Mononuclear cell (primary cell): ENCODE measurements around the gene FAM171A2. TPM values are rescaled to one million over a fixed set of nuclear protein-coding genes. Genes with fewer than 3 reads are reported as not detected.
"Not testable (repeated sequence)": the region's sequence is repeated elsewhere in the genome, so short reads cannot be mapped to it uniquely, and the experiment has no call there.

Experiments
- H3K27me3 ChIP-seq: 2 replicates; pipeline ENCODE4 v1.6.0; 2011; ENCODE audit warnings: low read length, control low read depth; ENCODE audit not compliant: insufficient read depth
- H3K4me1 ChIP-seq: 2 replicates; pipeline ENCODE4 v1.5.1; 2011; ENCODE audit warnings: mild to moderate bottlenecking, low read length, control low read depth; ENCODE audit not compliant: insufficient read depth
- H3K4me3 ChIP-seq: 2 replicates; pipeline ENCODE4 v1.5.1; 2011; ENCODE audit warnings: mild to moderate bottlenecking, low read length, moderate library complexity
- H3K9me3 ChIP-seq: 2 replicates; pipeline ENCODE4 v1.5.1; 2011; ENCODE audit warnings: low read depth, mild to moderate bottlenecking, control low read depth, low read length
- total RNA-seq: library from RNA; depleted of rRNA; stranded (reverse); fragments of >200 nt; gene quantifications from one replicate; pipeline ENCODE4 v1.2.3, GENCODE V29; 2012

FAM171A2 gene
- total RNA-seq, result 0.10 TPM

DNA sequence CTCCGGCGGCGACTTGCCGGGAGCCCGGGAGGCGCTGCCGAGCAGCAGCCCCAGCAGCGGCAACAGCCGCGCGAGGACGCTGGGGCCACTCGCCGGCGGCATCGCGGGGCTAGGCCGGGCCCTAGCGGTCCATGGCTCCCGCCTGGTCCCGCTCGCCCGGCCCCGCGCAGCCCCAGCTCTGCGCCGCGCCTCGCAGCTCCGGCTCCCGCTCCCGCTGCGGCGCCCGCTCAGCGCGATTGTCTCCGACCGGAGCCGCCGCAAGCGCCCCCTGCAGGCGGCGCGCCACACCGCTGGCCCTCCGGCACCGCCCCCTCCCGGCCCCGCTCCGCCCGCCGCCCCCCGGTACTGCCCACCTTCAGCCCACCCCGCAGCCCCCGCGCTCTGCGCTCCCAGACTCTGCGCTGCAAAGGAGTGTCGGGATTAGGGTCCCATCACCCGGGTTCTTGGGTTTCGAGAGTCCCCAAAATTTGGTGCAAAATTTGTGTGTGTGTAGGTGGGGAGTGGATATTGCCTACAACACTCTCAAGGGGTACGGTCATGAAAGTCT lies at the start of gene FAM171A2:
Gene FAM171A2, minus strand, starts transcription at position 241 of the 547 bp plus-strand sequence. Its CDS starts 139 bp downstream, at position 102.
- Histone ChIP-seq H3K4me1 (peaks cover 12% of the 10 kb centered on the region), H3K27me3 (peaks cover 5% of the 10 kb centered on the region), H3K9me3 (no peaks in the 10 kb centered on the region), H3K4me3 (peak within 1 kb of the TSS; percentile 33)

DNA sequence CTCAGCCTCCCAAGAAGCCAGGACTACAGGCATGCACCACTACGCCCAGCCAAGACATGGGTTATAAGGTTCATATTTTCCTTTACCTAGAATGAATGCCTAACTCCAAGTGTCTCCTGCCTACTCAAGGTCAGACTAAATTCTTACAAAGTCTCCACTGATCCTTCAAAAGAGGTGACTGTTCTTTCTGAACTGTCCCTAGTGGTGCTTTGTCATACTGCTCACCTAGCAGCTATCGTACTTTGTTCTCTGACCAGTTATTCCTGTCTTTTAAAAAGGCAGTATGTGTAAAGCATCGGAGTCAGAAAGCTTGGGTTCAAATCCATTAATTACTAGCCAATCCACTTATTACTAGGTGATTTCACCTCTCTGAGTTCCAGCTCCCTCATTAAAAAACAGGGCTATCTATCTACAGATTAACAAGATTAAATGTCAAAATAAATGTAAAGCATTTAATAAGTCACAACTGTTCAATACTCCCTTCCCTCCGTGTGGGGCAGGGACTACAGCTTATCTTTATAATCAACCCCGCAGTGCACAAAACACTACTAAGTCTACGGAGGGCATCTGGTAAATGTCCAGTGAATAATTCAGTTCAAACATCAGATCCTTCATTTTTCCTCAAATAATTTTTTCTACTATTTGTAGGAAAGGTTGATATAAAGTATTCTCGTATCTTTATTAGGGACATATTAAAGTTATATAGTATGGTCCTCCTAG lies 45.8 kb upstream of the FAM171A2 start:
- H3K27me3 ChIP-seq, result no peaks in the 10 kb centered on the region
- no peak overlapping the region for H3K4me3 ChIP-seq
- H3K4me1 ChIP-seq, result no peaks in the 10 kb centered on the region
- no peaks in the 10 kb centered on the region for H3K9me3 ChIP-seq

DNA sequence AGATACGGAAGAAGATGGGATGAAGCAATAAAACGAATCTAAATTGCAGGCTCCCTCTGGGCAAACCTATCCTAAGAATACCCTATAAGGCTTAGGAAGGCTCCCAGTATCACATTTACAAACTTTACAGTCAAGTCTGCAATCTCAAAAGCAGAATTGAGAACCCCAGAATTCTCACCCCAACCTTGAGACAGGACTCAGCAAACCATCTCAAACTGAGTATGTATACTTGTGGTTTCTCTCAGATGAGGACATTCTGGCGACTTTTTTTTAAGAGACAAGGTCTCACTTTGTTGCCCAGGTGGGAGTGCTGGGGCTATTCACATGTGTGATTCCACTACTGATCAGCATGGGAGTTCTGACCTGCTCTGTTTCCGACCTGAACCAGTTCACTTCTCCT lies 45.1 kb upstream of the FAM171A2 start:
- Histone ChIP-seq H3K27me3 (no peaks in the 10 kb centered on the region), H3K9me3 (no peaks in the 10 kb centered on the region), H3K4me3 (no peak overlapping the region), H3K4me1 (no peaks in the 10 kb centered on the region)

DNA sequence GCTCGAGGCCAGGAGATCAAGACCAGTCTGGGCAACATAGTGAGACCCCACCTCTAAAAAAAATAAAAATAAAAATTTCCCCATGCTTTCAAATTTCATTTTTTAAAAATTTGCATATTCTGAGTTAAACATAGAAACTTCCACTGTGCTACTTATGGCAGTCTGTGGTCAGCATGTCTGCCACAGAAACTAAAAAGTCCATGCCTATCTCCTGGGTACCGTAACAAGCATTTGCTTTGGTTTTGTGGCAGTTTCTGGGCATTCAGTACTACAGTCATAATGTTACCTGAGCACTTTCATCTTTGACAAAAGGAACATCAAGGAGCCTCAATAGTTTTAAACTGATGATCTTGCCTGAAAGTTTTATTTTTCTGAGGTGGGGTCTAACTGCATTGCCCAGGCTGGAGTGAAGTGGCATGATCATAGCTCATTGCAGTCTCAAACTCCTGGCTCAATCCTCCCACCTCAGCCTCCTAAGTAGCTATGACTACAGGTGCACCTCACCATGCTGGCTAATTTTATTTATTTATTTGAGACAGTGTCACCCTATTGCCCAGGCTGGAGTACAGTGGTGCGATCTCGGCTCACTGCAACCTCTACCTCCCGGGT lies 39.0 kb upstream of the FAM171A2 start:
- Histone ChIP-seq H3K4me1 (no peaks in the 10 kb centered on the region), H3K9me3 (no peaks in the 10 kb centered on the region), H3K4me3 (no peak overlapping the region), H3K27me3 (no peaks in the 10 kb centered on the region)

DNA sequence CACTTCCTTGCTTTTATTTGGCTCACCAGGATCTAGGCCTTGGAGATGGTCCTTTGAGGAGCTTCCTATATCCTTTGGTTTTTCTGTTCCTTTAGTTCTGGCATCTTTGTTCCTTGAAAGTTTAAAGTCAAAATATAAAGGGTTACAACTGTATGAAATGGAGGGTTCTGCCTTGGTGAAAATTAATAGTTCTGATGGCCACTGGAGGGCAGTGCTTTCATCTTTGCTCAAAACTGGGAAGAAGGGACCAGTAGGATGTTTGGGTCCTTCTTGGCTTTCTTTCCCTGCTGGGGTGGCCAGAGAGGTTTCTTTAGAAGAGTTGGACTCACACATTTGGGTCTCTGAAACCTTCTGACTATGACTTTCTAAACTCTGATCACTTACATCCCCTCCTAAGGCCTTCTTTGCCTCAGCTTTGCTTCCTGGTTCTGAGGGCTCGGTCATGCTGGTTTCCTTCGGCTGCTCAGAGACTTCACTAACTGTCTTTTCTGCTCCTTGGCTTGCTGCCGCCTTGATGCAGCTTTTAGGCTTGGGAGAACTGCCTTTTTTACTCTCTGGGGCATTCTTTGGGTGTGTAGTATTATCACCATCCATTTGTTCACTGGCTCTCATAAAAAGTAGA lies 36.7 kb upstream of the FAM171A2 start:
- no peaks in the 10 kb centered on the region for H3K9me3 ChIP-seq
- no peak overlapping the region for H3K4me3 ChIP-seq
- no peaks in the 10 kb centered on the region for H3K27me3 ChIP-seq
- no peaks in the 10 kb centered on the region for H3K4me1 ChIP-seq

DNA sequence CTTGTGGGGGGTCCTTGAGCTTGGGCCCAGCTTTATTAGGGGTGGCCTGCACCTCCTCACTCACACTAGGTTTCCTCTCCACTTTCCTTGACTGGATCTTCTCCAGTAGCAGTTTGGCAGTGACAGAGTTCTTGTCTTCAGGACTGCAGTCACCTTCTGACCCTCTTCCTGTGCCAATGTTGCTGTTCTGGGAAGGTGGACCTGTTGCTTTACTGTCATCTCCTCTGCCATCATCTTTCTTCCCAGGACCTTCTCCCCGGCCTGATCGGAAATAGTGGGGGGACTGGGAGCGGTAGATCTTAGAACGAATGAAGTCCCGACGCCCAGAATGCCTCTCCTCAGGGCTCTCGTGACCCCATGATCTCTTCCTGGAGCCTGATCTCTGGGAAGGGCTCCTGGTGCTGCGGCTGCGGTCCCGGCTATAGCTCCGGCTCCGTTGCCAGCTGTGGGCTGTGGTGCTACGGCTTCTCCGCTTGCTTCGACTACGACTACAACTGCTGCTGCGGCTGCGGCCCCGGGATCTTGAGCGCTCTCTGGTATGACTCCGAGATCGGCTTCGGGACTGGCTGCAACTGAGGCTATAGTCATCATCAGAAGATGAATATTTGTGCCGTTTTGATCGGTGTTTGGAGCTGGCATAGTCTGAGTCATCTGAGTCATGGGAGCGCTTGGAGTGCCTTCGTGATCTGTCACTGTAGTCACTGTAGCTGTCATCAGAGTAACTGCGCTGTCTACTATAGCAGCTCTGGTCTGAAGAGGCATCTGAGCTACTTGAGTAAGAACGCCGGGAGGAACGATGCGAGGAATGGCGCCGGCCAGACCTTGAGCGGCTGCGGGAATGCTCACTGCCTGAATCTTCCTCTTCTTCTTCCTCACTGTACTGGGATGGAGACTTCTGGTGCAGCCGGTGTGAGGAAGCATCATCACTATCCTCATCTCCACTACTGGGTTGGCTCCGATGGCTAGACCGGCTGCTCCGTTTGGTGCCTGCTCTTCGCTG lies 35.3 kb upstream of the FAM171A2 start:
- Histone ChIP-seq H3K4me1 (no peaks in the 10 kb centered on the region), H3K4me3 (no peak overlapping the region), H3K27me3 (no peaks in the 10 kb centered on the region), H3K9me3 (no peaks in the 10 kb centered on the region)

DNA sequence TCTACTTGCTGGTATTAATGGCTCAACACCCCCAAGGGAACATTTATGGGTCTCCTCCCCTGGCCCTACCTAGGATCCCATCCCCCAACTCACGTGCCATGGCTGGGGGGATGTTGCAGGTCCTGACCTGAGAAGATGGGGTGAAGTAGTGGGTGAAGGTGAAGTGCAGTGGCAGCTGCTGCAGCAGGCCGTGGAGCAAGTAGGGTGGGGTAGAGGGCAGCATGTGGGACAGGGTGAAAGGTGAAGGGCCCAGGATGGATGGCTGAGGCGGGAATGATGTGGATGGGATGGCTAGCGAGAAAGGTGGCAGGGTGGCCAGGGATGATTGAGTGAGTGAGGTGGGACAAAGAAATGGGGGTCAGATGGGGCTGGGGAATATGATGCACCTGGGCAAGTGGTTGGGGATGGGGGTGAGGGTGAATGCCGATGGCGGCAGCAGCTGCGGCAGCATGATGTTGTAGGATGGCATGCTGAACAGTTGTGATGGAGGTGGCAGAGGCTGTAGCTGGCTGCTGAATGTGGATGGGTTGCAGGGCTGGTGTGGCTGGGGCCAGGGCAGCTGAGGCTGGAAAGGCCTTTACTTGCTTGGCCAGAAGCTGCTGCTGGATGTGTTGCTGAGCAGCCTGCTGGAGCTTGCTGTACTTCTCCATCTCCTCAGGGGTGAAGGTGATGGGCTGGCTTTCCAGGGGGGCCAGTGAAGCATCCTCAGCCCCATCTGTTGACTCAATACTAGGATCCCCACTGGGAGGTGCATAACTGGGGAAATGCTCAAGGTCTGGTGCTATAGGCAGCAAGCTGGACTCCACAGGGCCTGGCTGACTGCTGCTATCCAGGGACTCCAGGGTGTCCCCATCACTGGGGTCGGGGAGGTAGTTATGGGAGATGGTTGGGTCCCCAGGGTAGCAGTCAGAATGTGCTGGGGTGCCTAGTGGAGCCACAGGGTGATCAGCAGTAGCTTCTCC lies 34.1 kb upstream of the FAM171A2 start:
- no peaks in the 10 kb centered on the region for H3K27me3 ChIP-seq
- H3K4me3 ChIP-seq, result no peak overlapping the region
- H3K9me3 ChIP-seq, result no peaks in the 10 kb centered on the region
- no peaks in the 10 kb centered on the region for H3K4me1 ChIP-seq

DNA sequence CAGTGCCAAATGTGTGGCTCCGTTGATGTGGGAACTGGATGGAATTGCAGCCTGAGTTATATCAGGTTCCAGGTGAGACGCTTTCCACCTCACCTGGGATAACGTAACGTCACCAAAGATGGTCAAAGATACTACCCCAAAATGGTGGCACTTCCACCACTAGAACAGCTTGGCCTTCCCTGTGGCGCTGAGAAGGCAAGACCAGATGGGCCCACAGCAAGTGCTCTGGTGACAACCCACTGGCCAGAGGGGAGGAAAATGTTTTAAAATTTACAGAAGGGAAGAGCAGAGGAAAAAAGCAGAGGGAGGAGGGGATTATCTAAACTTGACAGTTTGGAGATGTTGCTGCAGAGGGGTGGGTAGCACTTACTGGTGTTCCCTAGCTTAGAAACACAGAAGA lies 33.3 kb upstream of the FAM171A2 start:
- Histone ChIP-seq H3K9me3 (no peaks in the 10 kb centered on the region), H3K4me1 (no peaks in the 10 kb centered on the region), H3K4me3 (no peak overlapping the region), H3K27me3 (no peaks in the 10 kb centered on the region)

DNA sequence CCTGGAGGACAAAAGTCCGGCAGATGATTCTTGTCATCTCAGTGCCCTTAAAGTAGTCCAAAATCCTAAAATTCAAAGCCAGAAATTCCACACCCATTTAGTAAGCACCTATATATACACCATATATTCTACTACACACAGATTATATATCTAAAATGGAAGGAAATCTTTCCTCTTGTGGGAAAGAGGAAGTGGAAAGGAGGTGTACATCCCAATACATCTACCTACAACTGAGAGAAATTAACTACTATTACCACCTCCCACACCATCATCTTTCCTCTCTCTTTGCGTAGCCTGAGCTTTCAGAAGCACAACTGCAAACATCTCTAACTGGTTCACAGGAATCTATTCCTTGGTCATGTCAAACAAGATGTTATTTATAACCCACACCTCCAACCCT lies 31.2 kb upstream of the FAM171A2 start:
- no peak overlapping the region for H3K4me3 ChIP-seq
- no peaks in the 10 kb centered on the region for H3K27me3 ChIP-seq
- H3K9me3 ChIP-seq, result no peaks in the 10 kb centered on the region
- peaks cover 2% of the 10 kb centered on the region for H3K4me1 ChIP-seq

DNA sequence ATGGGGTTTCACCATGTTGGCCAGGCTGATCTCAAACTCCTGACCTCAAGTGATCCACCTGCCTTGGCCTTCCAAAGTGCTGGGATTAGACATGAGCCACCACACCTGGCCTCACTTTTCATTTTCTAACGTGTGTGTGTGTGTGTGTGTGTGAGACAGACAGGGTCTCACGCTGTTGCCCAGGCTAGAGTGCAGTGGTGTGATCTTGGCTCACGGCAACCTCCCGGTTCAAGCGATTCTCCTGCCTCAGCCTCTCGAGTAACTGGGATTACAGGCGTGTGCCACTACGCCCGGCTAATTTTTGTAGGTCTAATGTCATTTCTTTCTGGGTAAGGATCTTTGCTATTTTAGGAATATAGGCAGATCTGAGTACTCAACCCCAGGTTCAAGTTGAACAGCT lies 30.5 kb upstream of the FAM171A2 start:
- not testable (repeated sequence) for H3K9me3 ChIP-seq, H3K4me3 ChIP-seq, H3K4me1 ChIP-seq

DNA sequence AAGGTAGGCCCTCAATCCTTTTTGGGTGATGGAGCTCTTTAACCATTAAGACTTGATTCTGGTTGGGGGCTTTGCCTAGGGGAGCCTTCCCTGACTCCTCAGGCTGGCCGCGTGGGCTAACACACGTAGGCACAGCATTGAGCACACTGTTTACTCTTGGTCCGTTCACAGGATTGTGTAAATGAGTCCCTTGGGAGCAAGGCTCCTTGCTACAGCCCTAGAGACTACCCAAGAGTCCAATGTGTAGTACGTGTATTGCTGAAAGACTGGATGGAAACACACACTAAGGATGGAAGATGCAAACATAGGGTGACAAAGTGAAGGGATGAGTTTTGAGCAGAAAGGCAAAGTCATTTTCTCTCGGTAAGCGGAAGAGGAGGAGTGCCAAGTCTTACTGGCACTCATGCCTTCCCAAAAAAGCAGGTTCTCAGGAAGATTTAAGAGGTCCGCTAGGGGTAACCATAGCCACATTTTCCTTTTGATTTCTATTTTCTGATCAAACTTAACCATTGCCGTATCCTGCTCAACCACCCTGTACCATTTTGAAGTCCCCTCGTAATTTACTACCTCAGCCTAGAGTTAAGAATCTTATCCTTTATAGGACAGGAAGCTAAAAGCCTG lies 26.7 kb upstream of the FAM171A2 start:
- peaks cover 17% of the 10 kb centered on the region for H3K4me1 ChIP-seq
- no peaks in the 10 kb centered on the region for H3K9me3 ChIP-seq
- peaks cover 10% of the 10 kb centered on the region for H3K27me3 ChIP-seq
- no peak overlapping the region for H3K4me3 ChIP-seq

More for the DNA sequence above, 30.5 kb upstream of the FAM171A2 start:
- H3K27me3 ChIP-seq, result not testable (repeated sequence)

DNA sequence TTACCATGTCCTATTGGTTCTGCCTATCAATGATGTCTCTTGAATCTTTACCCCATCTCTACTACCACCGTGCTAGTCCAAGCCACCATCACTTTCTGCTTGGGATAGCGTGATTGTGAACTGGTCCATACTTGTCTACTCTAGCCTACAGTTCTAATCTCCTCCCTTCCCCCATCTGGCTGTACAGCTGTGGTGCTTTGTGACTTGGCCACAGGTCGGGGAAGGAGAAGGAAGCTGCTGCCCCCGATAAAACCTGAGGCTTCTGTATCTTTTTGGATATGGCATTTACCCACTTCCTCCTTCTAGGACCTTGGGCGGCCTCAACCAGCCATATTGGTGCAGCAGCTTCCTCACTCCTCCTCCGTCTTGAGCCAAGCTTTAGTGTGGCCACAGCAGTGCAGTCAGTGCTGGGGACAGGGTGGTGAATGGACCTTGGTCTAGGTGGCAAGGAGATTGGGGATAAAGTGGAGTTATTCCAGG lies 26.1 kb upstream of the FAM171A2 start:
- no peaks in the 10 kb centered on the region for H3K9me3 ChIP-seq

DNA sequence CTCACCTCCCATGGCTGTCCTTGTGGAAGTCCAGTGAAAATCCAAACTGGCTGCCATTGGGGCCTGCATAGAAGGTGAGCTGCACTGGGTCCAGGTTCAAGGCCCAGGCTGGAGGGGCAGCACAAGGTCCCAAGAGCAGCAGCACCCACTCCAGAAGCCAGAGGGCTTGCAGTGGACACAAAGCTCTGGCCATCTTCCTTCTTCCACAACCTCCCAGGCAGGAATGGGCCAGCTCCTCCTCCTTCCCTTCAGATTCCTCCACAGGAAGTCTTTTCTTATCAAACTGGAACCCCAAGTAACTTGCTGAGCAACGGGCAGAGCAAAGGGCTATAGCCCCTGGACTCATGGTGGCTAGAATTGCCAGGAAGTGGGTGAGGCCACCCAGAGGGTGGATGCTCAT lies 25.6 kb upstream of the FAM171A2 start, which contains the start of gene ITGA2B:
Gene ITGA2B, minus strand, starts transcription at position 369 of the 400 bp plus-strand sequence. Its CDS starts 176 bp downstream, at position 193.
- Histone ChIP-seq H3K9me3 (no peaks in the 10 kb centered on the region), H3K4me1 (peaks cover 25% of the 10 kb centered on the region), H3K4me3 (no peak within 1 kb of the TSS), H3K27me3 (peaks cover 14% of the 10 kb centered on the region)

More for the DNA sequence above, 26.1 kb upstream of the FAM171A2 start:
- no peak overlapping the region for H3K4me3 ChIP-seq
- H3K27me3 ChIP-seq, result peaks cover 10% of the 10 kb centered on the region
- H3K4me1 ChIP-seq, result peaks cover 21% of the 10 kb centered on the region
